Activated CD8-positive, alpha-beta memory T cell treated with anti-CD3 and anti-CD28 coated beads, Interleukin-2, amount 50 U/mL, for 48 hours (primary cell): ENCODE results near the gene SPOCK2.

Experiments used
- DNase-seq: peaks from one replicate; pipeline ENCODE4 v3.0.0-alpha.2; 2020

Gene SPOCK2

DNA sequence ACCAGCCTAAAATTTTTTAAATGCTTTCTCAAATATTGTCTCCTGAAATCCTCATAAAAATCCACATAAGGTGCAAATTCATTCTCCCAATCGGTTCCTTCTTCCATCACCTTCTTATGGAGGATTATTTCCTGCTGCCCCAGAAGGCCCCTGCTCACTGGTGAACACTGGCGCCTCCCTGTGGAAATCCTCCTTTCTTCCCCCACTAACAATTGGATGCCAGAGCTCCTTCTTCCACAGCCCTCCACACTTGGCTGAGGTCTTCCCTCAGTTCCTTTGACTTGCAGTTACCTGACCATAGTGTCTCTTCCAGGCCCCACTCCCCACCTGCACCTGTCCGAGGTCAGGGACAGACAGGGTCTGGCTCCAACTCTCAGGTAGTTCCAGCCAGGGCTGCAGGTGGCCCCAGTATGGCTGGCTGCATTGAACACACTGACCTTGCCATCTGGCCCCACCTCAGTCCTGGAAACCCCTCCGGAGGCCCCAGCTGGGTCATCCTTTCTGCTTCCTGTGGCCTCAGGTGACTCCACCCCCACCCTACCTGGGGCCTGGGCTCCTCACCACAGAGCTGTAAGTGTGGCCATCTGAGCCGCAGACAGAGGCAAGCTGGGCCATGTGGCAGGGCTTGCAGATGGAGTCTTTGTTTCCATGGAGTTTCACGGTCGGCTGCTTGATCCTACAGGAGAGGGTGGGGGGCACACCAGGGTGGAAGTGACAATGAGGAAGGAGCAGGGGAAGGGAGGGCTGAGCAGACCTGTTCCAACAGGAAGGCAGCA, 18.4 kb downstream of the SPOCK2 start:
- DNase-seq: no peak

DNA sequence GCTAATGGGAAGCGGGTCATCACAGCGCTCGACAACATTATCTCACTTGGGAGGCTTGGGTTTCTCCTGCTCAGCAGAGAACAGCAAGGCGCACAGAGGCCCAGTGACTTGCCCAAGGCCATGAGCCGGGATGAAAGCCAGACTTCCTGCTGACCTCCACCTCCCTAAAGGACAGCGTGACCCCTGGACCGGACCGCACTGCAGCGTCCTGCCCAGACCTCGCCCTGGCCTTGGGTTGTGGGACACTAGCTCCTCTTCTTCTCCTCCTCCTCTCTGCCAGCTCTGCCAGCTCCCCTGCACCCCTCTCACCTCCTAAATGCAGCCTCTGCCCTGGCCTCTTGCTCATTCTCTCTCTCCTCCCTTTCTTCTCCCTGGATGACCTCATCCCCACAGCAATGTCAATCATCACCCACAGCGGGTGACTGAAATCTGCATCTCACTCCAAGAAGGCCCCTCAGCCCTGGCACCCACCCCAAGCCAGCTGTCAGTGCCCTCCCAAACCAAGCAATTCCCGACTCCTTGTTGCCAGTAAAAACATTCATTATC, 19.4 kb downstream of the SPOCK2 start:
- no peak for DNase-seq

DNA sequence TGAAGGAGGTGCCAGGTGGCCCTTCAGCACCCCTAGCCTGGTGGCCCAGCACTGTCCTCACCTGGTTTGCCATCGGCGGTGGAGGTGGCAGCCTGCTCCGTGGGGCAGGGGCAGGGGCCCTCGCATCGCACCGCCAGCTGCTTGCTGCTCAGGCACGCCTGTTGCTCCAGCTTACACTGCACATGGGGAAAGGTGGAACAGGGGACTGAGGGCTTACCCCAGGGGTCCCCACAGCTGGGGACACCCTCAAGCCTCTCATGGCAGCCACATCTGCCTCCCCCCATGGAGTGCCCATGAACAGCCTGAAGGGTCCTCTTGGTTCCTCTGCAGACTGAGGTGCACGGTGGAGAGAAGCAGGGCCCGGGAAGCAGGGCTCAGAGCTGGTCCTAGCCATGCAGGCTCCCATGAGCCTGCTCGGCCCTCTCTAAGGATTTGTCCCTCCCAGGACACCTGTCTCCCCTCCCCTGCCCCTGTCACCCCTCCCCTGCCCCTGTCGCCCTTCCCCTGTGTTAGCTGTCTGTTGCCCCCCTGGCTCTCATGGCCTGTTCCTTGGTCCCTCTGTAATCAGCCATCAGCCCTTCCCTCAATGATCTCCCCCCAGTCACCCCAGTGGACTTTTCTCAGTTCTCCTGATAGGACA, 20.1 kb downstream of the SPOCK2 start:
- no peak for DNase-seq

DNA sequence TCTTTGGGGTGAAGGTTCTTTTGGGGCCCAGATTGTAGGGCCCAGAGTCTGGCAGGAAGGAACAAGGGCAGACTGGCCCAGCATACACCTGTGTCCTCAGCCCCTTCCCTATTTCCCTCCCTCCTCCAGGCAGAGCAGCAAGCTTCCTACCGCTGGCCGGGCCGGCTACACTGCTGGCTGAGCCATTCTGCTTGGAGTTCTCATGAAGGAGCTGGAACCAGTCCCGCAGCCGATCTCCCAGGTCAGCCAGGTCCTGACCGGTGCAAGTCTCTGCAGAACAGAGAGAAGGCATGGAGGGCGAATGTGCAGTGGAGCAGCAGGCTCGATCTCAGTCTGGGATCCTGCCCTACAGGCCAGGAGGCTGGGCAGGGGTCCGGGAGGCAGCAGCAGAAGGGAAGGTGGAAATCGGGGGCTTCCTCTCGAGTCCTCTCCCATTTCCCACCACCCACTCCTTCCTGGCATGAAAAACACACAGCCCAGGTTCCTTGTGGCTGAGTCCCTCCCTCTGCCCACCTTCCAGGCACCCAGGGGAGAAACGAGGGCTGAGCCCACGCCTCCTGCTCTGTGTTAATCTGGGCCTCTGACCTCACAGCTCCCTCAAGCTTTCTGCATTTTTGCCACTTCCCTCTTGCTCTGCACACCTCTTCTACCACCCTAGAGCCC, 20.8 kb downstream of the SPOCK2 start:
- DNase-seq: no peak

DNA sequence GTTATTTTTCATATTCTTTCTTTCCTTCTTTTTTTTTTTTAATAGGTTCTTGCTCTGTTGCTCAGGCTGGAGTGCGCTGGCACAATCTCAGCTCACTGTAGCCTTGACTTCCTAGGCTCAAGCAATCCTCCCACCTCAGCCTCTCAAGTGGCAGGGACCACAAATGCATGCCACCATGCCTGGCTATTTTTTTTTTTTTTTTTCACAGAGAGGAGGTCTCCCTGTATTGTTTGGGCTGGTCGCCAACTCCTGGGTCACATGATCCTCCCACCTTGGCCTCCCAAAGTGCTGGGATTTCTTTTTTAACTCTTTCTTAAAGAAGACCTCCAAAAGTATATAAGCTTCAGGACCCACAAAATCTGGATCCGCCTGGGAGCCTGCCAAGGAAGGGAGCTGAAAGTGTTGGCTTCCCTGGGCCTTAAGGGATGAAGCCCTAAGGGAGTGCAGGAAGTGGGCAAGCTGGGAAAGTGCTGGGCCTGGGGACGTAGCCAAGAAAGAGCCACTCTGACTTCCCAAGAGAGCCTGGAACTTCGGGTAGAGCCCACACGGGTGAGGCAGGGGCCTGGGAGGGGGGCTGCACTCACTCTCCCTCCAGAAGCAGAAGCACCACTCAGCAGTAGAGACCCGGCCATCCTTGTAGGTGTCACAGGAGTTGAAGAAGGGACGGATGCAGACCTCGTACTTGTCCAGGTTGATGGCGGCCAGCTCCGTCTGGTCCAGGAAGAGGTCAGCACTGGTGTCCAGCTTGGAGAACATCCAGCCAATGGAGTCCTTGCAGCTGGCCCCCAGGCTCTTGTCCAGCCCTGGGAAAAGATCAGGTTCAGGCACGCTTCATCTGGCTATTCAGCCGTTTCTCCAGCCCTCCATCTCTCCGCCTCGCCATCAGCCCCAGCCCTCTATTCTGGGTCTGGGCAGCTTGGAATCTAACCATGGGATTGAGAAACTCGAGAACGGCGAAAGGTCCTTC, 21.8 kb downstream of the SPOCK2 start:
- no peak for DNase-seq

DNA sequence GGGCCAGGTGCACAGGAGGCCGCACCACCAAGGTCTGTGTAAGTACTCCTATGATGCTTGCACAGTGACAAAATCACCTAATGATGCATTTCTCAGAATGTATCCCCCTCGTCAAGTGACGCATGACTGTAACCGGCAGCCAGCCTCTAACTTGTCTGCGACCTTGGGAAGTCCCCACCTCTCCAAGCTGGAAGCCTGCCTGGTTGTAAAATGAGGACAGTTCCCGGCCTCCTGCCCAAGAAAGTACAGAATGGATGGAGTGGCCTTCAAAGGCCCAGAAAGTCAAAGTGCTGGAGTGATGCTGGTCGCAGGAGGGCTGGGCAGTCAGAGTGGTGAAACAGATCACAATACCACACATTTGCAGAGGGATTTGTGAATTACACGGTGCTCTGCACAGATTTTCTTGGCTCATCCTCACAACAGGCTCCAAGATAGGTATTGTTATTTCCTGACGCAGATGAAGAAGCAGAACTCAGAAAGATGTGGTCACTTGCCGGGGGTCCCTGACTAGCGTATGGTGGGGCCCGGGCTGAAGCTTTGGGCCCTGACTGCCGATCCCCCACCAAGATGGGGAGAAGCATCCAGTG, 22.8 kb downstream of the SPOCK2 start:
- no peak for DNase-seq

DNA sequence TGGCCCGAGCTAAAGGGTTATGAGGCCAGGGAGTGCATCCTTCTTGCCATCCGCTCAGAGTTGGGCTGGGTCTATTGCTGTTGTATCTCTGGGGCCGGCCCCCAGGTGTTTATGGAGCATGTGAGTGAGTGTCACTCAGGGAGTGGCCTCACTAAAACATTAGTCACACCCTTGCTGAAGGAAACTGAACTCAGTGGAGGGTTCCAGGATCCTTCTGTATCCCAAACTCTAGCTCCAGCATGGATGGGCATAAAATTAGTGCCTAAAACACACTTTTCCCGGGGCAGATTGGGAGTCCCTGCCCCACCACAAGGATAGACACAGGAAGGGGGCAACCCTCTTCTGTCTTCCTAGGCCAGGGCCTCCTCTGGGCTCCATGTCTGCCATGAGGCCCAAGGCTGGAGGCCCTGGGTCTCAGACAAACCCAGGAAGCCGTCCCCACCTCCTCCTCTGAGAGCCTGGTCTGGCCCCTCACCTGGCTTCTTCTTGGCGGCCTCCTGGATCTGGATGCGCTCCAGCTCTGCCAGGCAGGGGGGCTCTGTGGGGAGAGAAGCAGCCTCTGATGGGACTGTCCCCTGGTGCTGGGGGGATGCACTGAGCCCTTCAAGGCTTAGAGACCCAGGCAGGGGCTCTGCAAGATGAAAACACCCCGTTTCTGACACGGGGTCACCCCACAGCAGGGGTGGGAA, 24.5 kb downstream of the SPOCK2 start:
- no peak for DNase-seq

DNA sequence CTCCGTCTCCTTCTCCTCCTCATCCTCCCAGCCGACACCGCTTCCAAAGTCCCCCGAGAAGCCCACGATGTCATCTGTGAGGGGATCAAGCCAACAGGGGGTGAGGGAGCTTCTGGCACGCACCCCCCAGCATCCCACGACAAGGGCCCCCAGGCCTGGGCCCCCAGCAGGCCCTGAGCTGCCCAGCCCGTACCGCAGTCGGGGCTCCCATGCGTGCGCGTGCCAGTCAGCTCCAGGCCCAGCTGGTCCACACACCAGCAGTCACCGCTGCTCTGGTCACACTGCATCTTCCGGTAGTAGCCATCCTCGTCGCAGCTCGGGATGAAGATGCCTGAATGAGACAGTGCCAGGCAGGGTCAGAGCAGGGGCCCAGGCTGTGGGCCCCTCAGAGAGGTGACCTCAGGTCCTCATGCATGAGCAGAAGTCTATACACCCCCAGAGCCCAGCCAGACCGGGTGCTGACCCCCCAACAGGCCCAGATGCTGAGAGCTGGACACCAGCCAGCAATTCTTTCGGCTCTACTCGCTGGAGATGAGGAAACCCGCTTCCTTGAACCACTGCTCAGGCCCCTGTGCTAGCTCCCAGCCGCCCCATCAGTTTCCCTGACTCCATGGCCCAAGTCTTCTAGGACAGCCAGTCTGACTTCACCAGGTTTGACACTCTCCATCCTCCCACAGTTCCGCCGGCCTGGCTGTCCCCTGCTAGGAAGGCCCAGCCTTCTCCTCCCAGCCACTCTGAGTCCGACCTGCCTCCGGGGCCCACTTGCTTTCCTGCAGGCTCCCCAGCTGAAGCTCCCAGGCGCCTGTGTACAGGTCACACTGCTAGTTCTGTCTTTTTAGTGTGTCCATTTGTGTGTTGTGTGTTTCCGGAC, 25.3 kb downstream of the SPOCK2 start:
- DNase-seq: no peak

DNA sequence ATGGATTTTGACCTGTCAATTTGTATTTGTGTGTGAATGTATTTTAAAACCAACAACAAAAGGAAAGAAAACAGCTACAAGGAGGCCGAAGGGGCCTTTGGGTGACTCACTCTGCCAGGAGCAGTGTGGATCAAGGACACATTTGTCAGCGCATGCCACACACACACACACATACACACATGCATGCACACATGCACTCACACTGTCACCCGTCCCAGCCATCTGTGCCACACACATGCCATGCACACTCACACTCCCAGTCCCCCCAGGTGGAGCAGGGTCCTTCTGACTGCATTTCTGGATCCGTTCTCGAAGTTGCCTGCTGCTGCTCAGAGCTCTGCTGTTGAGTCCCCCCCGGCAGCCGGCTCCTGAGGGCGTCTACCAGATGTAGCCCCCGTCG, 26.0 kb downstream of the SPOCK2 start:
- no peak for DNase-seq

DNA sequence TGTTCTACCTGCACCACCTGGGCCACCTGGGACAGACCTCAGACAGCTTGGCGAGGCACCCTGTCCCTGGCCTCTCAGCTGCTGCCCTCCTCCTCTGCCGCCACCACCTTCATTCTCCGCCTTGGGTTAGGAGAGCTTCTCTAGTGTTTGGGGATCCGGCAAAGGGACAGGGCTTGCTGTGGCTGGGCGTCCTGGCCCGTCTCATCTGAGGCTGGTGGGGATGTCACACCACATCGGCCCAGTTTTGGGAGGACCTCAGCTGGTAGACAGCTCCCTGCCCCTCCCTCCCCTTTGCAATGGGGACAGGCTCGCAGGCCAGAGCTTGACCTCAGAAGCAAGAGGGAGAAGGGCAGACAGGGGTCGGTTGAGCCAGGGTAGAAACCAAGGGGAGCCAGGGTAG, 26.4 kb downstream of the SPOCK2 start:
- DNase-seq: no peak

DNA sequence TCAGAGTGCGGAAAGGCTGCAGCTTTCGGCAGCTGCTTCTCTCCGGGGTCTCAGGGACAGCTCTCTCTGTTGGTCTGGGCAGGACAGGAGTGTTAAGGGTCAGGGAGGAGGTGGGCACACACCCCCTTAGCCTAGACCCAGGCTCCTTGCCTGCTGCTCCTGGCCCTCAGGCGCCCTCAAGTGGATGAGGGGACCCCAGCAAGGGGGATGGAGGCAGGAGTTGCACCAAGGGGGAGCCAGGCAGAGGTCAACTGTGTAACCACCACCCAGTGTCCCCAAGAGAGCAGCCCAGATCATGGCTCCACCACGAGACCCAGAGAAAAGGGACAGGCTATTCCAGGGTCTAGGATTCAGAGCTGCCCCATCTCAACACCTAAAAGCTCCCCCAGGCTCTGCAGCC, 26.9 kb downstream of the SPOCK2 start:
- no peak for DNase-seq

DNA sequence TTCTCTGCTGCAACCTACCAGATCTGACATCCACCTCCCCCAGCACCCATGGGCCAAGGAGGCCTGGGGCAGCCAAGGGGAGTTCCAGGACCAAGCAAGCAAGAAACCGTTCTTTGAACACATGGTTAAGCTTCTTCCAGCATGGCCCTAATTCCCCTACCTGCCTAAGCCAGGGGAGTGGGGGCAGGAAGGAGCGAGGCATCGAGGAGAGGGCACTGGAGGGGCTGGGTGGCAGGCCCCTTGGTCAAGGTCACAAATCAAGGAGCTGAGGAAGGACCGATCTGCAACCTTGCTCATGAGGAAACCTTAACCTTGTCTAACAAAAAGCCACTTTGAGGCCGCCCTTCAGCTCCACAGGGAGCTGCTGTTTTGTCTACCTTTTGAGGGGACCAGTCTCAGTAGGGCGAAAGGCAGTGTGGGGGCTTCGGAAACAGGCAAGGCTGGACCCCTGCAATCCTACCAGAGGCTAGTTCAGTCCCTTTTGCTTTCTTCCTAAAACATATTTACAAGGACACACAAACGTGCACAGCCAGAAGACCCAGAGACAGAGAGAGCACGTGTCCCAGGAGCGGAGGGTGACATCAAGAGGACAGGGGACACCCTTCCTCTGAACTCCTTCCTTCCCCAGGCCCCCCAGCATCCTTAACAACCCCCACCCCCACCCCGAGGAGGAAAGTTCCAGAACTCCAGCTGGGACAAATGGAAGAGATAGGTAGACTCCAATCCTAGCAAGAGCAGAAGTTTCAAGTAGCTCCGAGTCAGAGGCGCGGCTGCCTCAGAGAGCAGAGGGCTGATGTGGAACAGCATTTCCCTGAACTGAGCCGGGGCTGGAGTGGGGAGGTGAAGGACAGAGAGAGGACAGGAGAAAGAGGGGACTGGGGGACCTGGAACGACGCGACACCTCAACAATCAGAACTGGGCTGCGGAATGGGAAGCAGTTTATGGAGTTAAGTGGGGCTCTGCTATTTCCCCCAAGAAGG, 28.2 kb downstream of the SPOCK2 start:
- no peak for DNase-seq

DNA sequence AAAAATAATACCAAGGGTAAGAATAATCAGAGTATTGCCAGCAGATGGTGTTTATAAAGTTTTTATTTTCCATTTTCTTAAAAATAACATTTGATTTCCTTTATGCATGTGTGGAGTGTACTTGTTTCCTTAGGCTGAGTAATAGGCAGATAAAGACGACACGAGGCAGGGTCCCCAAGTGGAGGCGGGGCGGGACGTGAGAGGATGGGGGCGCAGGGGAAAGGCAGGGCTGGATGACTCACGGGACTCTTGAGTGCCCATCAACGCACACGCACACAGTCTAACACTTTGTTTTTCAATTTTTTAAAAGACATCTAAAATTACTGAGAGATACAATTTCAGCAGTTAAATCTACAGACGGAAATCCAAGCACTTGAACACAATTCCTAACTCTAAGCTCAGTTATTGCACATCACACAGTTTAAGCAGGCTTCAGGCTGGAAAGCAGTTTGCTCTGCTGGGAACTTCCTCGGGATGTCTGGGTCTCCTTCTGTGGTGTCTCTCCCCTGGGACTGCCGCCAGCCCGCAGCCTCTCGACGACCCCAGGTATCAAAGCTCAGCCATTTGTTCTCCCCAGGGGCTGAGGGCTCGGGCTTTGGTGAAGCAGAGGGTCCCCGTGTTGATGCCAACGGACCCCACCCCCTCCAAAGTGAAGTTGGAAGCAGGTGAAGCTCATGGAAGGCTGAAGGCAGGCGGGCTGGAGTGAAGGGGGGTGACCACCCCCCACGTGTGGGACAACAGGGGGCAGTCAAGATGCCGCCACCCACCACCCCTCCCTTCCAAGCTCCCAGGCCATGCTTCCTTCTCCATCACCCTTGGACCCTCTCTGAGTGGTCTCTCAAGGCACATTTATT, 29.1 kb downstream of the SPOCK2 start:
- no peak for DNase-seq

DNA sequence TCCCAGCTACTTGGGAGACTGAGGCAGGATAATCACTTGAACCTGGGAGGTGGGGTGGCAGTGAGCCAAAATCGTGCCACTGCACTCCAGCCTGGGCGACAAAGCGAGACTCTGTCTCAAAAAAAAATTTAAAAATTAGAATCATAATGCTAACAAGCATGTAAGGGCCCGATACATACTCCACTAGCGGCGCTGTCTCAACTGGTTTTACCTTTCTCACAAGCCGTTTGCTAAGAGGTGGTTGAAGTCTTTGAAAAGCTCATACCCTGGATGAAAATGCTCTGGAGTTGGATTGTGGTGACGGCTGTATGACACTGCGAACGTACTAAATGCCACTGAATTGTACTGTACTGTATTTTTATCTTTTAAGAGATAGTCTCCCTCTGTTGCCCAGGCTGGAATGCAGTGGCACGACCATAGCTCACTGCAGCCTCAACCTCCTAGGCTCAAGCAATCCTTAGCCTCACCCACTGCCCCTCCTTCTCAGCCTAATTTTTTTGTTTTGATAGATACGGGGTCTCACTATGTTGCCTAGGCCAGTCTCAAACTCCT, 29.9 kb downstream of the SPOCK2 start:
- no peak for DNase-seq

DNA sequence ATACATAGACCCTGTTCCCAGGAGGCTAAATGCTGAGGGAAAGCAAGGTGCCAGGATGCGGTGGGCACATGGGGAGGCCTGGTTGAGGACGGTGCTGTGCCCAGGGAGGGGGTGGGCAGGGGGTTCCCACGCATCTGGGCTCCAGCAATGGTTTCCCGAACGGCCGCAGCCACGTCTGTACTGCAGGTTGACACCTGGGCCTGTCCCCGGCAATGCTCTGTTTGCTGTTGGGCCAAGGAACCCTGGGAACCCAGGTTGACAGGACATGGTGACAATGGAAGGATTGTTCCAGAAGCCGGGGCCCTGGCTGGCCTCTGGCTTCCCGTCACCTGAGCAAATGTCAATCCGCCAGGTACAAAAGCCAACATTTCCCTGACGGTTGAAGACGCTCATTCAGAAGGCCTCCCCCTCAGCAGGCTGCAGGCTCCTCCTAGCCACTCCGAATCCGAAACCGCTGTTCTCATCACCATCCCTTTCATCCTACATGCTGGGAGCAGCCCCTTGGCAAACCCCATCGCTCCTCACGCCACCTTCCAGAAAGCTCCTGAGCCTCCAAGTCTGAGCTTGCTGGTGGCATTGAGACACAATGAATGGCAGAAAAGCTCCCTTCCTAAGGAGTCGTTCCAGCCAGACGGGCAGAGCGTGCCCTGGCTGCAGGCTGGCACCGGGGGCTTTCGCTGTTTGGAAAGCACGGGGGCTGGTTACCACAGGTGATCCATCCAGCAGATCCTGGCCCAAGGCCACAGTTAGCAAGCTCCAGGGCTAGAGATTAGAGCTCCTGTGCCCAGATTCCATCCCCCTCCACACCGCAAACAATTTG, 31.2 kb downstream of the SPOCK2 start:
- DNase-seq: no peak

DNA sequence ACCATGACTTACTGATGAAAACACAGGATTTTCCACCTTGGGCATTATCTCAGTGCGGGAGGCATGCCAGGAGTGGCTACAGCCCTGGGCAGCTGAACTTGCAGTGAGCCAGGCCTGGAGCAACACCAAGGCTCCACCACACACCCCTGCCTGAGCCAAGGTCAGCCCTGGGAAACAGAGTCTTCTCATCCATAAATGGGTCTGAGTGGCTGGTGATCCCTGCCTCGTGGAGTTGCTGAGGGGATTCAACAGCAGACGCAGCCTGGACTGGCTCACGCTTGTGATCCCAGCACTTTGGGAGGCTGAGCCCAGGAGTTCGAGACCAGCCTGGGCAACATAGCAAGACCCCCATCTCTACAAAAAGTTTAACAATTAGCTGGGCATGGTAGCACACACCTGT, 32.2 kb downstream of the SPOCK2 start:
- DNase-seq: no peak

DNA sequence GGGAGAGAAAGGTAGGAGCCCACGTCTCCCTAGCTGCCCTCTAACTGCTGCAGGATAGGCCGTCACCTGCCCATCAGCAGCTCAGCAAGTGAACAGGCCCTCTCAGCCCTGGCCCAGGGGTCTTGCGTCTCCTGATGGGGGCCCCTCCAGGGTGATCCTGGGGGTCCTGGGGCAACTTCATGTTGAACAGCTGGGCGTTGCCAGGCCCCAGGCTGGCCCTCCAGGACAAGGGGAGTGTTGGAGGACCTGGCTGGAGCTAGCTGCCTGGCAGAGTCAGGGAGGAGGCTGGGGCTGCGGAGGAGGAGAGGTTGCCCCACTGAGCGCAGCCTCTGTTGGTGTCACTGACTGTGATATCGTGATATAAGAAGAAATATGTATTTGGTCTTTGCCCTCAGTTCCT, 34.7 kb downstream of the SPOCK2 start:
- DNase-seq: no peak
